Jurkat, Clone E6-1 (cell line): ENCODE measurements around the gene GORASP2.

Experiments
- DNase-seq: peaks from one replicate; pipeline ENCODE4 v3.0.0-alpha.2; 2011; ENCODE audit warnings: low read depth, low spot score
- H3K4me3 ChIP-seq: 2 replicates; pipeline ENCODE4 v1.5.1; 2011; ENCODE audit warnings: mild to moderate bottlenecking, low read length, control low read depth, moderate library complexity

GORASP2 gene

DNA sequence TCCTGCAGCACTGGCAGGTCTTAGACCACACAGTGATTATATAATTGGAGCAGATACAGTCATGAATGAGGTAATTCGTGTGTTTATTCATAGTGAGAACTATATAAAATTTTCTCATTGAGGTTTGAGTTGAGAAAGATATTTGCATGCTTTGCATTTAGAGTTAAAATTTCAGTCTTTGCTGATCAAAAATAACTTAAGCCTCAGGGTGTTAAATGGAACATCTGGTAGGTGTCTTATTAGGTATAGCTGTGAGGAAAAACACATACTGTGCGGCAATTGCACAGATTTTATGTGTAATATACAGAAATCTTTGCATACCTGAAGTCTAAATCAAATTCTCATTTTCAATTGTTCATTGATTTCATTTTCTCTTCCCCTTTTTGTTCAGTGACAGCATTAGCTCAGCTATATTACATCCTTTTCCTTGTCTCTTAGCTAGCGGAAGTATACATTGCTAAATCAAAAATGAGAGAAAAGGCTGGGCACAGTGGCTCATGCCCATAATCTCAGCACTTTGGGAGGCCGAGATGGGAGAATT is 21.2 kb downstream of the GORASP2 start:
- no peak for DNase-seq
- no peak overlapping the region for H3K4me3 ChIP-seq

DNA sequence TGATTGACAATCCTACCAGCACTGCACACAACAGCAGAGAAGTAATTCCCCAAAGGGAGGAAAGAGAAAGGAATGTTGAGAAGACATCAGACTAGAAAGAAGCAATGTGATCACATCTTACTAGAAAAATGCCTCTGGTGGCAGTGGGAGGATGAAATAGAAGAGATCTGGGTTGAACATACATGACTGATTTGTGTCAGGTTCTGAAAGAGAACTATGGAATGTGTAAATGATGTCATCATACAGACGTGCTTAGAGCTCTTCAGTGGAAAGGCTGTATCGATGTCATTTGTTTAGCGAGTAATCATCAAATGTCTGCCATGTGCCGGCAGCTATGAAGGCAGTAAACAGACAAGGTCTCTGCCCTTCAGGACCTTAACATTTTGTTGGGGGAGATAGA is 24.9 kb downstream of the GORASP2 start:
- no peak for DNase-seq
- no peak overlapping the region for H3K4me3 ChIP-seq

DNA sequence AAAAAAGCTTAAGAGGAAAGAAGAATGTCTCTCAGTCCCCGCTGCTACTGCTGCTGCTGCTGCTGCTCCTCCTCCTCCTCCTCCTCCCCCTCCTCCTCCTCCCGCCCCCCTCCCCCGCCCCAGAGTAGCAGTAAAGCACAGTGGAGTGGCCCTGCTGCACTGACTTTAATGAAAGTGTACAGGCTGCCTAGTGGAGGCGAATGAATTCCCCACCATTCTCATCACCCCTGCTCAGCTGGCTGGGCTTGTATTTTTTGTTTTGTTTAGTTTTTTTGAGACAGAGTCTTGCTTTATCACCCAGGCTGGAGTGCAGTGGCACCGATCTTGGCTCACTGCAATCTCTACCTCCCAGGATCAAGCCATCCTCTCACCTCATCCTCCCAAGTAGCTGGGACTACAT is 34.3 kb downstream of the GORASP2 start:
- no peak for DNase-seq

DNA sequence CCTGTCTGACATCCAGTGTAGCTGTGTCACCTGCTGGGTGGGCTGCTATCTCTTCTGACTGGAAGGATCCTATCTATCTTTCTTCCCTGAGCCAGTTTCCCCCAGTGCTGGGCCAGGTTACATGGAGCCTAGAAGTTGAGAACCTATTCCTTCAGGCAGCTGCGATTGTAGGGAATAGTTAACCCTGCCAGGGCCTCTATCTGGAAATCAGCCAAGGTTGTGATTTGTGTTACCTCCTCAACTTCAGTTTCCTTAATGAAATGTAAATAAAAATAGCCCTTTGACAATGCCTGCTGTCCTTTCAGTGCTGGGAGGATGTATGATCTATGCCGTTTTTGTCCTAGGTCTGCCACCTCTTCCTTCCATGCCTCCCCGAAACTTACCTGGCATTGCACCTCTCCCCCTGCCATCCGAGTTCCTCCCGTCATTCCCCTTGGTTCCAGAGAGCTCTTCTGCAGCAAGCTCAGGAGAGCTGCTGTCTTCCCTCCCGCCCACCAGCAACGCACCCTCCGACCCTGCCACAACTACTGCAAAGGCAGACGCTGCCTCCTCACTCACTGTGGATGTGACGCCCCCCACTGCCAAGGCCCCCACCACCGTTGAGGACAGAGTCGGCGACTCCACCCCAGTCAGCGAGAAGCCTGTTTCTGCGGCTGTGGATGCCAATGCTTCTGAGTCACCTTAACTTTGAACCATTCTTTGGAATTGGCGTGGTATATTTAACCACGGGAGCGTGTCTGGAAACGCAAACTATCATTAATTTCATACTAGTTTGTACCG is 36.6 kb downstream of the GORASP2 start:
- no peak for DNase-seq
- no peak overlapping the region for H3K4me3 ChIP-seq

More for the DNA sequence above, 34.3 kb downstream of the GORASP2 start:
- H3K4me3 ChIP-seq: no peak overlapping the region

DNA sequence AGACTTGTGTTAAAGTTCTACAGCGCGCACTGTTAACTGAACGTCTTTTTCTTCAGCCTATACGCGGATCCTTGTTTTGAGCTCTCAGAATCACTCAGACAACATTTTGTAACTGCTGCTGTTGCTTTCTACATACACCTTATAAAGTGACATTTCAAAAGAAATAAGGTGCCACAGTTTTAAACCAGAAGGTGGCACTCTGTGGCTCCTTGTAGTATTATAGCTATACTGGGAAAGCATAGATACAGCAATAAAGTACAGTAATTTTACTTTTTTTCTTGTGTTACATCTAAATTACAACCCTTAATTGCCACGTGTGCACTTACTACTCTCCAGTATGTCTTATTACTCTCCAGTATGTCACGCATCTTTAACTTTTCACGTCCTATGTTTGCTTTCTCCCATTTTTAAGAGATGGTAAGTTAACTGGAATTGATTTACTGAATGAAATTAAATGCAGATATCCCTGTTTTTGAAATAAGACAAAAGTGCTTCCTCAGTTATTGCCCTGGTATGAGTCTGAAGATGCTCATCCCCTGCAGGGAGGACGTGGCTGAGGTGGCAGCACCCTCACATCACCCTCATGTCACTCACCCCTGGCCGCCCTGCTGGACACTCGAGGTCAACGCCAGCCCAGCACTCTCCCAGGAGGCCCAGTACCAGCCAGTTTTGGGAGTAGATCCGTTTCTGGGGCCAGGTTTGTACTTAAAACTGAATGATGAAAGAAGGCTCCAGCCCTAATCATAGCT is 37.8 kb downstream of the GORASP2 start:
- H3K4me3 ChIP-seq: no peak overlapping the region
- DNase-seq: no peak

DNA sequence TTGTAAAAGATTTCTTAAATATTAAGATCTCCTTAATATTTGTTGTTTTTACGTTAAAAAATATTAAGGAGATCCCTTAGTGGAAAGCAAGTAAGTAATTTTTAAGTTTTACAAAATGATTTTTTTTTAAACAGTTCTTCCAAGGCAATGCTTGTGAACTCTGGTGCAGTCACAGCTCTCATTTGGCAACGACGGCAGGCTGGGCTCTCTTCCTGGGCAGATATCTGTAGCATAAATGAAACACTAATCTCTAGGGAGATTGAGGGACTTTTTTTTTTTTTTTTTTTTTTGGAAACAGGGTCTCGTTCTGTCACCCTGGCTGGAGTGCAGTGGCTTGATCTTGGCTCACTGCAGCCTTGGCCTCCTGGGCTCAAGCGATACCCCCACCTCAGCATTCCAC is 38.5 kb downstream of the GORASP2 start:
- H3K4me3 ChIP-seq: no peak overlapping the region
- DNase-seq: no peak

DNA sequence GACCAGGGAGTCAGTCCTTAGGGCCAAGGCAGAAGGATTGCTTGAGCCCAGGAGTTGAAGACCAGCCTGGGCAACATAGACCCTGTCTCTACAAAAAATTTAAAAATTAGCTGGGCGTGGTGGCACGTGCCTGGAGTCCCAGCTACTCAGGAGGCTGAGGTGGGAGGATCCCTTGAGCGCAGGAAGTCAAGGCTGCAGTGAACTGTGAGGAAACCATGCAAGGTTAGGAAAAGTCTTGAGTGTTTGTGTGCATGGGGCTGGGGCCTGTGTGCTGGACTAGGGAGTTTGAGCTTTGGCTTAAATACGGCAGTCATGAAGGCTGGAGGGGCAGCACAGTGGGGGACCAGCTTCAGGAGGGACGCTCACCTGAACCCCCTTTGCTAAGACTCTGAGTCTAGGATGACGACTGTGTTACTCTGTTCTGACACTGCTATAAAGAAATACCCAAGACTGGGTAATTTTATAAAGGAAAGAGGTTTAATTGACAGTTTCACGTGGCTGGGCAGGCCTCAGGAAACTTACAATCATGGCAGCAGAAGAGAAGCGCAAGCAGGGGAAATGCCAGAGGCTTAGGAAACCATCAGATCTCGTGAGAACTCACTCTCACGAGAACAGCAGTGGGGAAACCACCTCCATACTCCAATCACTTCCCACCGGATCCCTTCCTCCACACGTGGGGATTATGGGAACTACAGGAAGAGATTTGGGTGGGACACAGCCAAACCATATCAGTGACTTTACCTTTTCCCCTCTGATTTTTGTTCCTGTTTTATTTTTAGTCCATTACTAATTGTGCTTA is 39.4 kb downstream of the GORASP2 start:
- no peak for DNase-seq
- no peak overlapping the region for H3K4me3 ChIP-seq

DNA sequence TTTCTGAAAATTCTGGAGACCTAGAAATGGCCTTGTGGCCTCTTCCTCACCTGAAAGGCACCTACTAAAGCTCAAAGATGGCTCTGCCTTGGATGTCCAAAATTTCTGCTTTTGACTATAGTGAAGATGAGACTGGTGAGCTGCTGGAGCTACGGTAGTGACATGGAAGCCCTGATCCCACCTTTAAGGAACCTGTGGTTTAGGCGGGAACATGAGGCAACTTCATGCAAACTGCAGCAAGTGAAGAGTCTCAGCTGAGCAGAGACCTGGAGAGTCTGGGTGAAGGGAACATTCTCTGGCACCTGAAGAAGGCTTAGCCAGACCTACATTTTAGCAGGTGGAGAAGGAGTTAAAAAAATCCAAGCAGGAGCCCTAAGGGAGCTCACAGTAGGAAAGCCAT is 40.0 kb downstream of the GORASP2 start:
- no peak overlapping the region for H3K4me3 ChIP-seq
- DNase-seq: no peak

DNA sequence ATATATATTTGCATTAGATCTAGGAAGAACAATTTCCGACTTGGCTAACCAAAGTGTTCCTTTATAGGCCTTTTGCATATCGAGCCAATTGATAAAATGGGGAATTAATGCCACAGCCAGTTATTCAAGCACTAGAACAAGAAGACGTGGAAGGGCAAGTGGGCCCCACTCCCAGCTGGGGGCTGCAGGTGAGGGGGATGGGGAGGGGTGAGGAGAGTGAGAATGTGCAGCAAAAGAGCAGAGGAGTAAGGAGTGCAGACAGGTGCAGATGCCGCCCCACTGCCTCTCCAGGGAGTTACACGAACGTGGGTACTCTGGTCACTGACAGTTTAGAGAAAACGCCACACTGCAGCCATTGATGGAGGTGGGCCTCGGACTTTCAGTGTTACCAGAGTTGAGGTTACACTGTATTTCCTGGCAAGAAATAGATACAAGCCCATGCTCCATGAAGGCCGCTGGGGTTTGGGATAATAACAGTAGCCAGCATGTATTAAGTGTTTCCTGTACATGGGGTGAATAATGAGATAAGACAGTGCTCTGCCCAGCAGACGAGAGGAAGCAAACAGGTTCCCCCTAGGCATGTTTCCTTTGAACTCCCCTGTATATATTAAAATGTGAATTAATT is 40.9 kb downstream of the GORASP2 start:
- no peak for DNase-seq
- H3K4me3 ChIP-seq: no peak overlapping the region

DNA sequence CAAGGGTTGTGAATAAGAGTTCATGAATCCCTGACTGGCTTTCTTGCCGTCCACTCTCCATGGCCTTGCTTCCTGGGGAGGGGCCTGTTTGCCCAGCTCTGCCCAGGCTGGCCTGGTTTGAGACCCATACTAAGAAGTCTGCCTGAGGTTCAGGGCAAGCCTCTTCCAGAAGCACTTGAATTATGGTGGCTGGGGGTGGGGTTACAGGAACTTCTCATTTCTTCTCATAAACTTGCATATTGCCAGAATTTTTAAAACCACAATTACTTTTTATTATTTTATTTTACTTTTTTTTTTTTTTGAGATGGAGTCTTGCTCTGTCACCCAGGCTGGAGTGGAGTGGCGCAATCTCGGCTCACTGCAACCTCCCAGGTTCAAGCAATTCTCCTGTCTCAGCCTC is 42.0 kb downstream of the GORASP2 start:
- no peak overlapping the region for H3K4me3 ChIP-seq
- DNase-seq: no peak

DNA sequence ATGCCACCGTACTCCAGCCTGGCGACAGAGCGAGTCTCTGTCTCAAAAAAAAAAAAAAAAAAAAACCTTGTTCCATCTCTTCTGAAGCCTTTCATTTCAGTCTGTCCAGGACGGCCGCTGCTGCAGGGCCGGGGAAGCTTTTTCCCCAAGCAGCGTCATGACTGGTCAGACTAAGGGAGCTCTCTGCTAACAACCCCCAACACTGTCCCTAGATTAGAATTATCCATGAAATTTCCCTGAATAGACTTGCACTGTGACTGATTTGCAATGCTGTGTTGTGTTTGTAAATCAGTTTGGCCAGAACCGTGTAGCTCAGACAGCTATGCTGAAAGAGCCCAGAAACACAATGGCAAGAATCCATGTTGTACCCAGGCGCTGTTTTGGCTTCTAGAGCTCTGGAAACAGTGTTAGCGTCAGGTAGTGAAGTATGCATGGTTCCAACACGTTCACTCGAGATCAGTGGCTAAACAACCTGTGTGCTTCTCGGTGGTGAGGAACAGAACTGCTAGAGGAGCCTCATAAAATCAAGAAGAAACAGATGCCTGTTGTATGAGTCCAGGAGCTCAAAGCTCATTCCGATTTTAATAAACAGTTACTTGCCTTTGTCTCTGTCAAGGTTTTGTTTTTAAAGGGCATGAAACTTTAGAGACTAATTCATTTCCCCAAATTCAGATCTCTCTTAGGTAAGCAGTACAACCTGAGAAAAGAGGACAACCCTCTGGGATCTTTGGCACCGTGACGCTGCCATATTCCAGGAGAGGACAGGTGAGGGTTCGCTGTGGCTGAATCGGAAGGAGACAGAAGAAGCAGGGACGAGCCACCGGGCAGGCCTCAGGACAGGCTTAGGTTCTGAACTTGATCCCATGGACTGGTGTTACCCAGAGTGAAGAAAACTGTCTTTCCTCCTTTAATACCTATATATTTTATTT is 43.5 kb downstream of the GORASP2 start:
- peak overlapping the region; percentile 48 for H3K4me3 ChIP-seq
- peak; percentile 32 for DNase-seq

DNA sequence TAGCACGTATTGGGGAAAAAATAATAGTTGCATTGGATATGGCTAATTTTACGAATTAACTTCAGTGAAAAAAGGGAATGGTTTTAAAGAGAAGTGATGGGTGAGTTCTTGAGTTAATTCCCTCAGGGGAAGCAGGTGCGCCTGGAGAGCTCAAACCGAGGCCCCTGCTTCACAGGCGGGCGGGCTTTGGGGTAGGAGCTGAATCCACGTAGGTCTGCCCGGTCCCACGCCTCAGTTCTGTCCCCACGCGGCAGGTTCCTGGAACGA is 44.1 kb downstream of the GORASP2 start:
- no peak for DNase-seq
- H3K4me3 ChIP-seq: peak overlapping the region; percentile 48

DNA sequence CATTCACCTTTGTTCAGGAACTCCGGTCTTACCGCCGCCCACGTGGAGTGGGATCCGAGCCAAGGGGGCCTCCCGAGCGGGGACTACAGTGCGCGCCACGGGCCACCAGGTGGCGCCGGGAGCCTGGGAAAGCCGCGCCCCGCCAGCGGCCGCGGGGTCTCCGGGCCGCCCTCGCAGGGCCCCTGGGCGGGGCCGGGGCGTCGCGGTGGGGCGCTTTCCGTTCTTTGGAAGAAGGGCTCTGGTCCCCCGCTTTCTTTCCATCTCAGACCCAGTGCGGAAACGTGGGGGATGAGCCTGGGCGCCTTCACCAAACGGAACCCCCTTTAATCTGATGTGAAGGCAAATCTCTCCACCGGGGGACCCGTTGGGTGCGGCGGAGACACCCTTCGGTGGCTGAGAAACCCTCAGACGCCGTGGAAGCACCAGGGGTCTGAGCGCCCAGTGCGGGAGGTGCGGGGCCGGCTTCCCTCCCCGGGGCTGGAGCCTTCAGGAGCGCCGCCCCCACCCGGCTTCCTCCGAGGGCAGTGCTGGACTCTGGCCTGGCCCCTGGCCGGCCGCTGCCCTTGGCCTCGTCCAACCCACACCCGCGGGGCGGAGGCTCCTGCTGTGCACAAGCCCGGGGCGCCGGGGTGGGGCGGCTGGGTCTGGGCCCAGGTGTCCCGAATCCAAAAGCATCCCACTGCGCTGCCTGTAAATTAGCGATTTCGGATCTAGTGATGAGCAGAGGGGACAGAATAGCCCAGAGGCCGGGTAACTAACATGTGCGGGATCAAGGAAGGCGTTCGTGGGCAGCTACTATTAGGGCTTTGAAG is 44.6 kb downstream of the GORASP2 start:
- H3K4me3 ChIP-seq: peak overlapping the region; percentile 63
- DNase-seq: peak; percentile 78

DNA sequence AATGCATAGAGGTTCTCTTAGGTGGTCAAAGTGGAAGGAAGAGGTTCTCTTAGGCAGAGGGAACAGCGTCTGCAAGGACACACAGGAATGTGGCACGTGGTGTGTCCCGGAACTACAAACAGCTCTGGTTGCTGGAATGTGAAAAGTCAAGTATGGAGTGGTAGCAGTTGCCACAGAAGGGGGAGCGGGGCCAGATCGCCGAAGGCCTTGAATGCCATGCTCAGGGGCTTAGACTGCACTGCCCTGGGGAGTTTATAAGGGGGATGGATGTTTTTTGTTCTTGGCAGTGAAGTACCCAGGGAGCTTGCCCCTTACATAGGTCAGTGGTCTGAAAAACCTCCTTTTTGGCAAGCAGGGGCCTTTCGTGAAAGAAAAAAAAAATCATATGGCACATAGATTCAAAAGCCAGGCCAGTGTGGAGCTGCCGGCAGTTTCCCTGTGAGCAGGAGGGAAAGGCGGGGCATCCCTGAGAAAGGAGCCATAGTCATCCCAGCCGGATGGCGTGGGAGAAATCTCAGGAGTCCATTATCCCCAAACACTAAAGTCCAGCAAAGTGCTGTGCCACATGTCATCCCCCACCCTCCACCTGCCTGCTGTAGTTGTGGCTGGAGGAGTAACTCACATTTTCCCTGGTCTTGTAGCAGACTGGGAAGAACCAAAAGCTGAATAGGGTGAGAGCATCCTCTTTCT is 45.4 kb downstream of the GORASP2 start:
- no peak overlapping the region for H3K4me3 ChIP-seq
- no peak for DNase-seq

DNA sequence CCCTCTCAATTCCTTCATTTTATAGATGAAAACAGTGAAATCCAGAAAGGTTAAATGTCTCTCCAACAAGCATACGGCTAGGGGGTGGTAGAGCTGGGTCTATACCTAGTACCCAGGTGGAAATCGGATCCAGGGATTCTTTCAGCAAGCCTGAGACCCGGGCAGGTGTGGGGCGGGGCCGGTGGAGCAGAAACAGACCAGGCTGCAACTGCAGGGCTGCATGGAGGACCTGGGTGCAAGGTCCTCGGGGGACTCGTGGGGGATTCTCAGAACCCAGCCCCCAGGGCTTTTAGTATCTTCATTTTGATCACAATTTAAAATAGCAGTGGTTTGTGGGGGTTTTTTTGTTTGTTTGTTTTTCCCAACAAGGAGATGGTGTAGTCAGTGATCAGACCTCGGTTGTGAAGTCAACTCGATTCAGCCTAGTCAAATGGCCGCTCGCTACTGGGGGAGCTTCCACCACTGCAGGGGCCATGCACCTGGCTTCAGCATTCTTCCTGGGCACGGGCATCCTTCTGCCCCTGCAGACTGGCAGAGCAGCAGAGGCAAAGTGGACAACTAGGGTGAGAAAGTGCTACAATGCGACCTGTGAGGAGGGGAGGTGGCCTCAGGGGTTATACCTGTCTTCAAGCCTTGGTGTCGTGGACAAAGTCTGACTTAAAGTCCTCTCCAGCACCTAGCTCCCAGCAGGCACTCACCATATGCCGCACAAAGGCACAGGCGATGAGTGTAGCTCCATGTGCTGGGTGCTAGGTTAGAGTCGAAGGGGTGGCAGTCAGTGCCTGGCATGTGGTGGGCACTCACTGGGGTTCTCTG is 46.3 kb downstream of the GORASP2 start:
- DNase-seq: no peak
- H3K4me3 ChIP-seq: no peak overlapping the region

DNA sequence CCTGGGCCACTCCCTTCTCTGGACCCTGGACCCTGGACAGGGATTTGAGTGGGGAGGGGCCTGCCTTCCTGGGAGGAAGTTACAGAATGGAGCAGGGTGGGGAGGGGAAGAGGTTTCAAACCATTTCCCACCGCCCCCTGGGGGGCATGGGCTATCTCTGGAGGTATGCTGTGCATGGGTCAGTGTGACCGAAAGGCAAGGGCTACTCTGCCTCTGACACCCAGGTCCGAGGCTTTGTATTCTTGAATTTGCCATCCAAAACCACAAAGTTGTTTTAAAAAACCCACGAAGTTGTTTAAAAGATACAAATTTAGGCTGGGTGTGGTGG is 46.9 kb downstream of the GORASP2 start:
- H3K4me3 ChIP-seq: no peak overlapping the region
- DNase-seq: no peak

DNA sequence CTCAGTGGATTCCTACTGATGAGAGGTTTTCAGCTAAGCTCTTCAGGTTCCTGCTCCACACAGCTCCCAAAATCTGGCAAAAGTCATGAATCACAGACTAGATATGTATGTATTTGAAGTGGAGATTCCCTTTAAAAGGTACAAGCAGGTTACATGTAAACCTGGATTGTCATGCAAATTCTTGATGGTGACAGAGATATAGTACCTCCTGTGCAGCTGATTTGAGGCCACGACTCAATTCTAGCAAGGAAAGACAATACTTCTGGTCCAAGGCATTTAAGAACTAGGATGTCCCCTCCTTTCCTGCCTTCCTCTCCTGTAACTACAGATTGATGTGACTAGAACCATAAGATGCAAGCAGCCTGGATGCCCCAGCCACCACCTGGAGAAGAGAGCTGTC is 55.0 kb downstream of the GORASP2 start:
- DNase-seq: no peak

More for the DNA sequence above, 55.0 kb downstream of the GORASP2 start:
- H3K4me3 ChIP-seq: no peak overlapping the region
